ENCODE measurements around the gene ACP6.

- TF ChIP-seq CTCF (IDR thresholded peaks at IDR 0.05) (no peak), POLR2AphosphoS5 (IDR thresholded peaks at IDR 0.05; ENCODE audit: insufficient read depth in 1 of 2, low read depth in 1 of 2) (peak; percentile 78 to 79), POLR2A (IDR thresholded peaks at IDR 0.05) (peak in 1 of 2 donors; percentile 35)
Measured at GRCh38 chr1:147670319-147671001, at the start of gene ACP6.

Data from vagina (tissue), 2 donors.